ENCODE measurements around the gene MGAT4C.
"Not testable (repeated sequence)": the region's sequence is repeated elsewhere in the genome, so short reads cannot be mapped to it uniquely, and the experiment has no call there.

Gene MGAT4C

GRCh38 chr12:86145156-86145555, 111.0 kb downstream of the MGAT4C start:
- DNase-seq = no peak
- in situ Hi-C loops (cut with MboI; ENCODE audit: low pct_unique_long_range_greater_than_20kb, low sequenced_read_pairs) = no loop called here

GRCh38 chr12:86143162-86143561, 113.0 kb downstream of the MGAT4C start:
- DNase-seq = no peak
- in situ Hi-C loops (cut with MboI; ENCODE audit: low pct_unique_long_range_greater_than_20kb, low sequenced_read_pairs) = no loop called here

DNA sequence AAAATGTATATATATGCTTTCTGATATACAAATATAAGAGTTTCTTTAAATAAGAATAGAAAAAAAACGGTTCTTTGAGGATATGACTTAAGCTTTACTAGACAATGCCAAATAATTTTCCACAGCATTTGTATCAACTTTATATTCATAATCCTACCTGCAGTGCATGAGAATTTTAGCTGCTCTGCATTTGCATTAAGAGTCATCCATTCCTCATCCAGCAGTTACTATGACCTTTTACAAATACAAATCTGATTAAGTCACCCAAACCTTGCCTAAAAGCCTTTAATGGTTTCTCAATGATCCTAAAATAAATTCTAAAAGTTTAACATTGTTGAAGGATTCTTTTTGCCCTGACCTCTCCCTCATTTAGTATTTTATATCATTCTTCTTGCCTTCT, 116.5 kb downstream of the MGAT4C start:
- DNase-seq = no peak
- in situ Hi-C loops (cut with MboI; ENCODE audit: low pct_unique_long_range_greater_than_20kb, low sequenced_read_pairs) = no loop called here

GRCh38 chr12:86138770-86139169, 117.4 kb downstream of the MGAT4C start:
- no peak for DNase-seq
- in situ Hi-C loops (cut with MboI; ENCODE audit: low pct_unique_long_range_greater_than_20kb, low sequenced_read_pairs) = no loop called here

DNA sequence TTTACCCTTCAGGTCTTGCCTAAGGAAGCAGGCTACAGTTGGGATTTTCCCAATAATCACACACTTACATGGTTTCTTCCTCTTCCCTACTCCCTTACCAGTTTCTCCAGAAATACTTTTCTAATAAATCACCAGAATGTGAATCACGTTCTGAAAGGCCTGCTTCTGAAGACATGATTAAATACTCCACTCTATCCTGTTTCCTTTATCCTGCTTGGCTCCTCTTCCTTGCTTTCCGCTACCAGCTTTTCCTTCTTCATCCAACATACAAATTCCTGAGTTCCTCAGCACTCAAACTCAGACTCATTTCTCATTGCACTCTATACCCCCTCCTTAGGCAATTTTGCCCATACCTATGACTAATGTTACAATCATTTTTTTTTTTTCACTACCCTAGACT, 118.3 kb downstream of the MGAT4C start:
- in situ Hi-C loops (cut with MboI; ENCODE audit: low pct_unique_long_range_greater_than_20kb, low sequenced_read_pairs) = no loop called here
- no peak for DNase-seq

DNA sequence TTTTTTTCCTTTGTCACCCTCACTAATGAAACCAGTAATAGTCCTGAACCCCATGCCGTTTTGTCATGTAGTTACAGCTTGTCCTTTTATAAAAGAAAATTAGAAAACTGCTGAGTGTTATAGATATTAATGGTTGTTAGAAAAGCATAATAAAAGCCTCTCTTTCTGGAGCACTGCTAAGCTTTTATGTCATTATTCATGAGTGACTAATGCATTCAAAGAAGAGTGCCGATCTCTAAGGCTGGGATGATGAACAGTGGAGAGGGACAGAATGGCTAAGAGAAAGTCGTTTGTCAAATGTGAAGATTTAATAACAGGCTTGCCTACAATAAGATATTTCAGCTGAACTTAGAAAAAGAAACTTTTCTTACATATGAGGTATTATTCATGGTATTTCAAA, 121.6 kb downstream of the MGAT4C start:
- no peak for DNase-seq
- in situ Hi-C loops (cut with MboI; ENCODE audit: low pct_unique_long_range_greater_than_20kb, low sequenced_read_pairs) = no loop called here

GRCh38 chr12:86126900-86127299, 129.3 kb downstream of the MGAT4C start:
- in situ Hi-C loops (cut with MboI; ENCODE audit: low pct_unique_long_range_greater_than_20kb, low sequenced_read_pairs); DNase-seq: not testable (repeated sequence)

- in situ Hi-C loops (cut with MboI; ENCODE audit: low pct_unique_long_range_greater_than_20kb, low sequenced_read_pairs) = no loop called here
Measured at GRCh38 chr12:86122846-86123468, 133.2 kb downstream of the MGAT4C start.

DNA sequence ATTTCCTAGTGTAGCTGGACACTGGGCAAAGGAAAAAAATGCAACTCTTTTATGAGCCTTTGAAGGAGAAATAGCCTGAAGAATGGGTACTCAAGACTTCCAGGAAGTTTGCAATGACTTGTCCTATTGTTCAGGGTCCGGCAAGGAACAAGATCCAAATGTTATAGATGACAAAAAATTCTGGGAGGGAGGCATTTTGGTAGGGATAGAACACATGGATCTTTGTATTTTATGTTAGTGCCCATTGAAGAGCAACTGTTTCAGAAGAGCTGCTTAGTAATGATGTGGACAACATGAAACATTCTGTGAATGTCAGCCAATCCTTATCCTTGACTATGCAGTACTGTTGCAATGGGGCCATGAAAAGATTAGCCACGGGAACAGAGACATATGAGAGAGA, 138.0 kb downstream of the MGAT4C start:
- in situ Hi-C loops (cut with MboI; ENCODE audit: low pct_unique_long_range_greater_than_20kb, low sequenced_read_pairs) = no loop called here

More at GRCh38 chr12:86122846-86123468, 133.2 kb downstream of the MGAT4C start:
- DNase-seq = no peak

DNA sequence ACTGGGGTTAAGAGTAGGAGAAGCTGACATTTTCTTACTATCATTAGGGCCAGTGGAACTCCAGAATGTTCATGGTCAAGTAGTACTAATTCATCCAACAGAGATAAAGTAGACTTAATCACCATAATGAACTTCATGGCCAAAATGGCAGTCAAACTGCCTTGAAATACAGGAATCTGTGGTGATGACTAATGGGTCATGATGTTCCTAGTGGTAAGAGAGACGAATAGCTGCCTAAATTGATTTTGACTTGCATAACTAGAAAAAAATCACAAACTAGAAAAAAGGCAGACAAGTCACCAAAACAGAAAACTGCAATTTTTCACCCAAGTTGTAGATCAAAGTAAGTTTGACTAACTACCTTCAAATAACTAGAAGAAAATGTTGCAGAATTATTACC, 138.5 kb downstream of the MGAT4C start:
- no peak for DNase-seq
- in situ Hi-C loops (cut with MboI; ENCODE audit: low pct_unique_long_range_greater_than_20kb, low sequenced_read_pairs) = no loop called here

More for the DNA sequence above, 138.0 kb downstream of the MGAT4C start:
- DNase-seq = no peak

- DNase-seq = no peak
- in situ Hi-C loops (cut with MboI; ENCODE audit: low pct_unique_long_range_greater_than_20kb, low sequenced_read_pairs) = no loop called here
Measured at GRCh38 chr12:86104087-86104486, 152.1 kb downstream of the MGAT4C start.

GRCh38 chr12:86097161-86097560, 159.0 kb downstream of the MGAT4C start:
- in situ Hi-C loops (cut with MboI; ENCODE audit: low pct_unique_long_range_greater_than_20kb, low sequenced_read_pairs) = no loop called here
- no peak for DNase-seq

DNA sequence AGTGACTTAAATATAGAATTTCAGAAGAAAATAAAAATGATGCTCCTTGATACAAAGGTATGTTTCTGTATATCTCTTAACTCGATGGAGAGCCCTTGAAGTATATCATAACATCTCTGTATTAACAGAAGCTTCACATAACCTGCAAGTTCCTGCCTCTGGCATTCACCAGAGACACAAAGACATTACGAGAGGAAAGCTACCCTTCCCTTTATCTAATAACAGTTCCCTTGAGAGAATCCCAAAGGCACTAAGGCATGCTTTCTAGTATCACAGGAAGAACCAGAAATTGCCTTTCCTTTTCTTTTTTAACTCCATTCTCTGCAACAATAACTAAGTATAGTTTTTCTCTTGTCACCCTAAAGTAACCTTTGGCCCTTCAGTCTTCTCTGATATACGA, 164.5 kb downstream of the MGAT4C start:
- no peak for DNase-seq
- in situ Hi-C loops (cut with MboI; ENCODE audit: low pct_unique_long_range_greater_than_20kb, low sequenced_read_pairs) = no loop called here

GRCh38 chr12:86081843-86082242, 174.3 kb downstream of the MGAT4C start:
- DNase-seq = no peak

GRCh38 chr12:86059052-86059451, 197.1 kb downstream of the MGAT4C start:
- in situ Hi-C loops (cut with MboI; ENCODE audit: low pct_unique_long_range_greater_than_20kb, low sequenced_read_pairs); DNase-seq: not testable (repeated sequence)

More at GRCh38 chr12:86081843-86082242, 174.3 kb downstream of the MGAT4C start:
- in situ Hi-C loops (cut with MboI; ENCODE audit: low pct_unique_long_range_greater_than_20kb, low sequenced_read_pairs) = no loop called here

DNA sequence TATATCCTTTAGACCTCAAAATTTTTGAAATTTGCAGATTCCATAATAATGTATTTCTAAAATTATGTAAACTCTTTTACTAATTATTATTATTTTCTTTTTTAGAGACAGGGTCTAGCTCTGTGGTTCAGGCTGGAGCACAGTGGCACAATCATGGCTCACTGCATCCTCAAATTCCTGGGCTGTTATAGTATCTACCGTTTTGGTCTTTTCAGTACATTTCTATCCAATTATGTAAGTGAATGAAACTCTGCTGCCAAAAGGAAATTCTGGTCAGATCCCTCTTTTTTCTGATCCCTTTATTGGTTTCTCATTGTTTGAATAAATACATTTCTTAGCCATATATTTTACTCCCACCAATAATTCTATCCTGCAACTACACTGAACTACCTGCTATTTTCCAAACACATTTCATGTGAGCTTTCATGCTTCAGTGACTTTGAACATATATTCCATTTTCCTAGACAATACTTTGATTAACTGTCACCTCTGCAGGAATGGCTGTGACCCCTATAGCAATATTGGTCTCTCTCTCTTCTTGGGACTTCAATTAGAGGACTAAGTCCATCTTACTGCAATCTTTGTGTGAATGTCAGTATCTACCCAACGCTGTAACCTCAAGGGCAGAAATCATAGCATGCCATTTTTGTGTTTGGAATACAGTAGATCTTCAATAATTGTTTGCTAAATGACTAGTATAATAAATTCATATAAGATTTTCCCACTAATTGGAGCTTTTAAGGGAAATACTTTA, 198.9 kb downstream of the MGAT4C start:
- in situ Hi-C loops (cut with MboI; ENCODE audit: low pct_unique_long_range_greater_than_20kb, low sequenced_read_pairs) = no loop called here
- DNase-seq = no peak

- in situ Hi-C loops (cut with MboI; ENCODE audit: low pct_unique_long_range_greater_than_20kb, low sequenced_read_pairs) = no loop called here
- no peak for DNase-seq
Measured at GRCh38 chr12:86052921-86053320, 203.3 kb downstream of the MGAT4C start.

GRCh38 chr12:86050010-86050409, 206.2 kb downstream of the MGAT4C start:
- no peak for DNase-seq
- in situ Hi-C loops (cut with MboI; ENCODE audit: low pct_unique_long_range_greater_than_20kb, low sequenced_read_pairs) = no loop called here

- DNase-seq = no peak
- in situ Hi-C loops (cut with MboI; ENCODE audit: low pct_unique_long_range_greater_than_20kb, low sequenced_read_pairs) = no loop called here
Measured at GRCh38 chr12:86044396-86044795, 211.8 kb downstream of the MGAT4C start.

GRCh38 chr12:86042062-86042461, 214.1 kb downstream of the MGAT4C start:
- no peak for DNase-seq
- in situ Hi-C loops (cut with MboI; ENCODE audit: low pct_unique_long_range_greater_than_20kb, low sequenced_read_pairs) = no loop called here

DNA sequence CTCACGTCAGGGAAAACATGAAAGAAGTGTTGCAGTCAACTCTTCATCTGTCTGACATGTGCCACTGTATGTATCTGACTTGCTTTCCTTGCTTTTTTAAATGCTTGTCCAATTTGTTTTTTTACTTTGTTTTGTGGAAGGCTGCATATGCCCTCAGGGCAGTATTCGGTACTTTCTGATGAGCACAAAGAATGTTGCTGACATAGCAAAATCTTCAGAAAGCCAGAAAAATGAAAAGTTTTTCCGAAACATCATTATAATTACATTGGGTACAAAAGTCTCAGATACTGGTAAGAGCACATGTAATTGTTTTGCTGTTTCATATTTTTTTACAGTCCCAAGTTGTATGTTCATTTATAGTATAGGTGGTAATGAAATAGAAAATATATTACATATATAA, 237.8 kb downstream of the MGAT4C start:
- in situ Hi-C loops (cut with MboI; ENCODE audit: low pct_unique_long_range_greater_than_20kb, low sequenced_read_pairs) = no loop called here
- no peak for DNase-seq
